Endothelial cell (in vitro differentiated cells): ENCODE data around the gene PNP. TPM values are rescaled to one million over a fixed set of nuclear protein-coding genes. Genes with fewer than 3 reads are reported as not detected.
A peak's percentile ranks its signal among the peaks of the same experiment; 100 is the strongest.

ENCODE experiments used
- DNase-seq: peaks from one replicate; pipeline ENCODE4 v3.0.0; 2021; ENCODE audit warnings: low spot score
- H3K27ac Mint-ChIP-seq: one replicate; pipeline ENCODE4 v1.8.0; 2021; ENCODE audit warnings: mixed read lengths, inconsistent platforms; ENCODE audit not compliant: unreplicated experiment
- H3K27me3 Mint-ChIP-seq: one replicate; pipeline ENCODE4 v1.8.0; 2021; ENCODE audit warnings: mild to moderate bottlenecking, moderate library complexity, mixed read lengths, inconsistent platforms; ENCODE audit not compliant: unreplicated experiment
- H3K36me3 Mint-ChIP-seq: one replicate; pipeline ENCODE4 v1.8.0; 2021; ENCODE audit warnings: mild to moderate bottlenecking, low read depth, mixed read lengths, inconsistent platforms; ENCODE audit not compliant: unreplicated experiment
- H3K4me1 Mint-ChIP-seq: one replicate; pipeline ENCODE4 v1.8.0; 2021; ENCODE audit warnings: mild to moderate bottlenecking, mixed read lengths, inconsistent platforms; ENCODE audit not compliant: unreplicated experiment
- H3K4me3 Mint-ChIP-seq: one replicate; pipeline ENCODE4 v1.8.0; 2021; ENCODE audit warnings: mild to moderate bottlenecking, mixed read lengths, inconsistent platforms; ENCODE audit not compliant: unreplicated experiment
- H3K9me3 Mint-ChIP-seq: one replicate; pipeline ENCODE4 v1.8.0; 2021; ENCODE audit warnings: mixed read lengths, inconsistent platforms; ENCODE audit not compliant: unreplicated experiment
- total RNA-seq: library from RNA; stranded (reverse); fragmentation: NEBNext Ultra II Directional; extraction: Animal tissue kit (Norgen Biotek cat#: 25700); gene quantifications from one replicate; pipeline ENCODE4 v1.2.1, GENCODE V29; 2021; ENCODE audit not compliant: unreplicated experiment
- TF ChIP-seq, protein P1 (sequence below): fragments of 200-600 bp; sonication (generic); IDR thresholded peaks from one replicate; pipeline ENCODE4 v1.5.0; 2021; ENCODE audit warnings: antibody characterized with exemption; ENCODE audit not compliant: unreplicated experiment

PNP gene
- total RNA-seq, 1 donor from 2014 or later, result 322 TPM

DNA sequence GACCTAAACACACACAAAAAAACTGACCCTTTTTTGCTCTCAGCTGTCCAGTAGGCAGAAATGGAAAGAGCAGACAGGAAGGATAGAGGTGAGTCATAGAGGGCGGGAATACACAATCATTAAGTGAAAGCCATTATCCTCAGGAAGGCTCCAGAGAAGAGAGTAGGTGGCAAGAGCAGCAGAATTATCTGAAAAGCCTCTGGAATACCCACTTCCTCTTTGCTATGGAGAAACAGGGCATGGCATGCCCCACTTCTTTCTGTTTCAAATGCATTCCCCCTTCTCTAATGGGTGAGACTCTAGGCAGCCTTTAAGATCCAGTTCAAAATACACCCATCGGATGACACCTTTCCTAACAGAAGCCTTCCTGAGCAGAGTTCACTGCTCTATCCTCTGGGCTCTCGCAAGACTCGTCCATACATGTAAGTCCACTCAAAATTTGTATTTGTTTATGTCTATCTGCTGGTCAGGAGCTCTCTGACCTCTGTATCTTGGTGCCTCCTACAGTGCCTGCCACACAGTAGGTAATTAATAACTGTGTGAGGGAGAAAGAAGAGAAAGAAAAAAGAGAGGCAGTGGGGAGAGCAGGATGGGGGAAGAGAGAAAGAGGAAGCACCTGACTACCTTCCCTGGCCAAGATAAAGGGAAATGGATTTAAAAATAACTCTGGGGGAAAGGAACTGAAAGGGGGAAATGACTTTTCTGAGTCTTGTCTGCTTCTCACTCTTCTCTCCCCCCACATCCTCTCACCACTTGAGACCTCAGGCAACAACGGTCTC is 41.8 kb upstream of the PNP start:
- Mint-ChIP-seq H3K27me3 (peaks cover 4% of the 10 kb centered on the region), H3K9me3 (no peaks in the 10 kb centered on the region), H3K4me1 (peaks cover 33% of the 10 kb centered on the region), H3K36me3 (no peaks in the 10 kb centered on the region), H3K4me3 (peak overlapping the region; percentile 35), H3K27ac (peak overlapping the region; percentile 84)
- TF ChIP-seq, protein P1, sequence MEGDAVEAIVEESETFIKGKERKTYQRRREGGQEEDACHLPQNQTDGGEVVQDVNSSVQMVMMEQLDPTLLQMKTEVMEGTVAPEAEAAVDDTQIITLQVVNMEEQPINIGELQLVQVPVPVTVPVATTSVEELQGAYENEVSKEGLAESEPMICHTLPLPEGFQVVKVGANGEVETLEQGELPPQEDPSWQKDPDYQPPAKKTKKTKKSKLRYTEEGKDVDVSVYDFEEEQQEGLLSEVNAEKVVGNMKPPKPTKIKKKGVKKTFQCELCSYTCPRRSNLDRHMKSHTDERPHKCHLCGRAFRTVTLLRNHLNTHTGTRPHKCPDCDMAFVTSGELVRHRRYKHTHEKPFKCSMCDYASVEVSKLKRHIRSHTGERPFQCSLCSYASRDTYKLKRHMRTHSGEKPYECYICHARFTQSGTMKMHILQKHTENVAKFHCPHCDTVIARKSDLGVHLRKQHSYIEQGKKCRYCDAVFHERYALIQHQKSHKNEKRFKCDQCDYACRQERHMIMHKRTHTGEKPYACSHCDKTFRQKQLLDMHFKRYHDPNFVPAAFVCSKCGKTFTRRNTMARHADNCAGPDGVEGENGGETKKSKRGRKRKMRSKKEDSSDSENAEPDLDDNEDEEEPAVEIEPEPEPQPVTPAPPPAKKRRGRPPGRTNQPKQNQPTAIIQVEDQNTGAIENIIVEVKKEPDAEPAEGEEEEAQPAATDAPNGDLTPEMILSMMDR, result no peak
- no peak for DNase-seq

GRCh38 chr14:20428010-20428365 is 41.2 kb upstream of the PNP start:
- no peaks in the 10 kb centered on the region for H3K36me3 Mint-ChIP-seq
- TF ChIP-seq, protein P1, result no peak
- H3K27ac Mint-ChIP-seq, result peak overlapping the region; percentile 84
- peaks cover 4% of the 10 kb centered on the region for H3K27me3 Mint-ChIP-seq
- H3K4me1 Mint-ChIP-seq, result peaks cover 31% of the 10 kb centered on the region
- H3K4me3 Mint-ChIP-seq, result peak overlapping the region; percentile 35
- H3K9me3 Mint-ChIP-seq, result no peaks in the 10 kb centered on the region
- DNase-seq, result no peak

DNA sequence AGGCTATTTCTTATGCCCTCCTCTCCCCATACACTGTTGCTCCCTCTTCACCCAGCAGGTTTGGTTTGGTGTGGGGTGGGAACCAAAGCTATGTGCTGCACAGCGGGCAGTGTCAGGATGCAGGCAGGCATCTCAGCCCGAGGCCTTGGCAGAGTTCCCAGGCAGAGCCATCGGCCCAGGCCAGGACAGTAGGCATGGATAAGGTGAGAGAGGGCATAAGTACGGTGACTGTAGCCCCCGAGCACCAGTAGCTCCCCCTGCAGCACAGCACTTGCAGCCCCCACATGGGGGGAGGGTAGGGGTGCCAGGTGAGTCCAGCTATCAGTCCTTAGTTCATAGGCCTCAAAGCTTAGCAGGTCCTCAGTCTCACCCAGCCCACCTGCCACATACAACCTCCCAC is 40.4 kb upstream of the PNP start:
- H3K9me3 Mint-ChIP-seq, result no peaks in the 10 kb centered on the region
- H3K27me3 Mint-ChIP-seq, result peaks cover 4% of the 10 kb centered on the region
- peak overlapping the region; percentile 84 for H3K27ac Mint-ChIP-seq
- TF ChIP-seq, protein P1, result no peak
- H3K4me3 Mint-ChIP-seq, result peak overlapping the region; percentile 52
- no peaks in the 10 kb centered on the region for H3K36me3 Mint-ChIP-seq
- H3K4me1 Mint-ChIP-seq, result peaks cover 27% of the 10 kb centered on the region
- DNase-seq, result no peak

DNA sequence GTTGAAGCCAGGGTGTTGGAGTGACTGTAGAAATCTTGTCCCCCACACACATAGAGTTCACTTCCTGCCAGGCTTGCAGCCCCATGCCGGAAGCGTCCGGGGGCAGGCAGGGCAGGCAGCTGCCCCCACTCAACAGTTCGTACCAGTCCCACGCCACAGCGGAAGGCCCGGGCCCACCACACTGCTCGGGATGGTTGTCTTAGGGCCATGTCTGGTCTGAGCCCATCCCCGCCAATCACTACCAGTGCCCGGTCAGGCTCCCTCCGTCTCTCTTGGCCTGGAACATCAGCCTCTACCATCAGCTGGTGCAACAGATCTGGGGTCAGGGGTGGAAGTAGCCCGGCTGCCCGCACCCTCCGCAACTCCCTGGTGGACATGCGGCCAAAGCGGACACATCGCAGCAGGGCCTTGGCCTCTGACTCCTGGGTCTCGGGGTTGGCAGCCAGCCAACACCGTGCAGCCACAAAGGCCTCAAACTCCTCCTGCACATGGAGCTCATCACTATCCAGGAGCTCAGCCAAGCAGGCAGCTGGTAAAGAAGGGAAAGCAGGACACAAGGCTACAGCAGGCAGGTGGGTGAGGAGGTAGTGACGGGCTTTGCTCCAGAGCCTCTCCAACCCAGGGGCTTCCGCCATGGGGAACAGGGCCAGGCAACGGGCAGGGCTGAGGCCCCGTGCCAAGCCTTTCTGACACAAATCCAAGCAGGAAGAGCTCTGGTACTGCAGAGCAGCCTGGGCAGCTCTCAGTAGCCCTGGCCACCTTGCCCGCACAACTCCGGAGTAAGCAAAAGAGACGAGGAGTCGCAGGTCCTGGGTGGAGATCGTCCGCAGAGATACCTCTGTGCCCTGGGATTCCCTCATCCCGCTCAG is 39.2 kb upstream of the PNP start:
- Mint-ChIP-seq H3K4me3 (no peak overlapping the region), H3K36me3 (no peaks in the 10 kb centered on the region), H3K9me3 (no peaks in the 10 kb centered on the region), H3K27ac (no peak overlapping the region), H3K4me1 (peaks cover 23% of the 10 kb centered on the region), H3K27me3 (peaks cover 5% of the 10 kb centered on the region)
- TF ChIP-seq, protein P1, result no peak
- no peak for DNase-seq
